Left lung (tissue), 10 donors: ENCODE measurements around the gene DIP2C. TPM values are rescaled to one million over a fixed set of nuclear protein-coding genes. Genes with fewer than 3 reads are reported as not detected.
"Not testable (repeated sequence)": the region's sequence is repeated elsewhere in the genome, so short reads cannot be mapped to it uniquely, and the experiment has no call there.

Experiments used
- ATAC-seq: fragments of 200-7000 bp; cut with Tn5 transposase; one replicate; pipeline ENCODE4 v1.9.1; 2020; ENCODE audit warnings: moderate library complexity
- DNase-seq, 4 donors: peaks; one replicate each; pipeline ENCODE4 v3.0.0-alpha.2; 2013 to 2020
- H3K27ac ChIP-seq, 2 donors: fragments of 200-600 bp; sonication (generic) in 1 of 2; one replicate each; pipeline versions ENCODE4 v1.5.0 to v1.8.0; 2020 to 2021
- H3K27me3 ChIP-seq, 2 donors: fragments of 200-600 bp; sonication (generic) in 1 of 2; one replicate each; pipeline versions ENCODE4 v1.5.0 to v1.8.0; 2020 to 2021
- H3K36me3 ChIP-seq, 2 donors: fragments of 200-600 bp; sonication (generic) in 1 of 2; one replicate each; pipeline versions ENCODE4 v1.5.0 to v1.8.0; 2020 to 2021
- H3K4me1 ChIP-seq, 2 donors: fragments of 200-600 bp; one replicate each; pipeline ENCODE4 v1.8.0; 2021
- H3K4me3 ChIP-seq, 2 donors: fragments of 200-600 bp; sonication (generic) in 1 of 2; one replicate each; pipeline versions ENCODE4 v1.5.0 to v1.8.0; 2020 to 2021; ENCODE audit warnings: mild to moderate bottlenecking in 1 of 2
- H3K9me3 ChIP-seq, 2 donors: fragments of 200-600 bp; sonication (generic) in 1 of 2; one replicate each; pipeline versions ENCODE4 v1.5.0 to v1.8.0; 2020 to 2021
- intact Hi-C, 2 donors: fragments of 100-400 bp; cut with DNase I; formaldehyde crosslinking; loops; one replicate each; pipeline versions ENCODE4 v1.11.2 to v1.14.2; 2022
- polyA plus RNA-seq, 6 donors: library from polyadenylated mRNA; unstranded; fragments of 120-200 nt; gene quantifications; one replicate each; pipeline ENCODE4 v1.2.1, GENCODE V29; 2013; ENCODE audit not compliant: insufficient read length in 6 of 6
- total RNA-seq, 2 donors: library from RNA; stranded (reverse); fragmentation: NEBNext Ultra II Directional; extraction: Animal tissue kit (Norgen Biotek cat#: 25700); gene quantifications; one replicate each; pipeline ENCODE4 v1.2.1, GENCODE V29; 2021
- TF ChIP-seq, protein P1 (sequence below), 2 donors: fragments of 200-600 bp; sonication (generic) in 1 of 2; IDR thresholded peaks; one replicate each; pipeline versions ENCODE4 v1.5.0 to v1.8.0; 2021; ENCODE audit warnings: antibody characterized with exemption in 2 of 2
- donor health status: DM: no; HTN: yes; CAD: no.
- donor health status: DM: no; HTN: no; CAD: no.

Gene DIP2C
- total and polyA plus RNA-seq, 8 donors: 10.5 to 22.5 (median 19.5) TPM

GRCh38 chr10:633279-634245 lies 55.9 kb downstream of the DIP2C start:
- H3K27ac ChIP-seq: no peak overlapping the region
- no peaks in the 10 kb centered on the region for H3K4me1 ChIP-seq
- TF ChIP-seq, protein P1, sequence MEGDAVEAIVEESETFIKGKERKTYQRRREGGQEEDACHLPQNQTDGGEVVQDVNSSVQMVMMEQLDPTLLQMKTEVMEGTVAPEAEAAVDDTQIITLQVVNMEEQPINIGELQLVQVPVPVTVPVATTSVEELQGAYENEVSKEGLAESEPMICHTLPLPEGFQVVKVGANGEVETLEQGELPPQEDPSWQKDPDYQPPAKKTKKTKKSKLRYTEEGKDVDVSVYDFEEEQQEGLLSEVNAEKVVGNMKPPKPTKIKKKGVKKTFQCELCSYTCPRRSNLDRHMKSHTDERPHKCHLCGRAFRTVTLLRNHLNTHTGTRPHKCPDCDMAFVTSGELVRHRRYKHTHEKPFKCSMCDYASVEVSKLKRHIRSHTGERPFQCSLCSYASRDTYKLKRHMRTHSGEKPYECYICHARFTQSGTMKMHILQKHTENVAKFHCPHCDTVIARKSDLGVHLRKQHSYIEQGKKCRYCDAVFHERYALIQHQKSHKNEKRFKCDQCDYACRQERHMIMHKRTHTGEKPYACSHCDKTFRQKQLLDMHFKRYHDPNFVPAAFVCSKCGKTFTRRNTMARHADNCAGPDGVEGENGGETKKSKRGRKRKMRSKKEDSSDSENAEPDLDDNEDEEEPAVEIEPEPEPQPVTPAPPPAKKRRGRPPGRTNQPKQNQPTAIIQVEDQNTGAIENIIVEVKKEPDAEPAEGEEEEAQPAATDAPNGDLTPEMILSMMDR (IDR thresholded peaks at IDR 0.05): no peak
- peaks cover 0 to 15% of the 10 kb centered on the region in 2 donors for H3K27me3 ChIP-seq
- ATAC-seq (peak; percentile 68), DNase-seq (no peak)
- no peaks in the 10 kb centered on the region for H3K9me3 ChIP-seq
- intact Hi-C loops: no loop called here
- H3K4me3 ChIP-seq: no peak overlapping the region
- H3K36me3 ChIP-seq: no peaks in the 10 kb centered on the region

DNA sequence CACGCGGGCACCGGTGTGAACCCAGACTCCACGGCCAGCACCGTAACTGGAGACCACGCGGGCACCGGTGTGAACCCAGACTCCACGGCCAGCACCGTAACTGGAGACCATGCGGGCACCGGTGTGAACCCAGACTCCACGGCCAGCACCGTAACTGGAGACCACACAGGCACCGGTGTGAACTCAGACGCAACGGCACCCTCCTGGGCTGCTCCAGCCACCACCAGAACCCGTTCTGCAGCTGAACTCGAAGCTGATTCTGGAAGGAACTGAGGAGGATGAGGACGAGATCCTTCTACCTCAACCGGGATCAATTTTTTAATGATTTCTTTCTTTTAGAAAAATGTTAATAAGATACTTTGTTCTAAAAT lies 56.7 kb downstream of the DIP2C start:
- DNase-seq, ATAC-seq: not testable (repeated sequence)

DNA sequence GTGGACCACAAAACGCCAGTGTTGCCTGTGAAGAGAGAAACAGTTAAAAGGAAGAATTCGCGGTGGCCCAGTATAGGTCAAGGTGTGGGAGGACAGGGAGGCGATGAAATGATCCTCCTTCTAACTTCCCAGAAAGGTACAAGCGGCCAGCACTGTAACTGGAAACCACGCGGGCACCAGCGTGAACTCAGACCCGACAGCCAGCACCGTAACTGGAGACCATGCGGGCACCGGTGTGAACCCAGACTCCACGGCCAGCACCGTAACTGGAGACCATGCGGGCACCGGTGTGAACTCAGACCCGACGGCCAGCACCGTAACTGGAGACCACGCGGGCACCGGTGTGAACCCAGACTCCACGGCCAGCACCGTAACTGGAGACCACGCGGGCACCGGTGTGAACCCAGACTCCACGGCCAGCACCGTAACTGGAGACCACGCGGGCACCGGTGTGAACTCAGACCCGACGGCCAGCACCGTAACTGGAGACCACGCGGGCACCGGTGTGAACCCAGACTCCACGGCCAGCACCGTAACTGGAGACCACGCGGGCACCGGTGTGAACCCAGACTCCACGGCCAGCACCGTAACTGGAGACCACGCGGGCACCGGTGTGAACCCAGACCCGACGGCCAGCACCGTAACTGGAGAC lies 57.2 kb downstream of the DIP2C start:
- H3K36me3 ChIP-seq, ATAC-seq, H3K27ac ChIP-seq, H3K4me3 ChIP-seq, H3K4me1 ChIP-seq, intact Hi-C loops, DNase-seq, H3K9me3 ChIP-seq: not testable (repeated sequence)
- peaks cover 0 to 15% of the 10 kb centered on the region in 2 donors for H3K27me3 ChIP-seq

More for the DNA sequence above, 56.7 kb downstream of the DIP2C start:
- H3K4me1 ChIP-seq, H3K9me3 ChIP-seq, H3K4me3 ChIP-seq, intact Hi-C loops, H3K27ac ChIP-seq, H3K36me3 ChIP-seq: not testable (repeated sequence)
- peaks cover 0 to 15% of the 10 kb centered on the region in 2 donors for H3K27me3 ChIP-seq

DNA sequence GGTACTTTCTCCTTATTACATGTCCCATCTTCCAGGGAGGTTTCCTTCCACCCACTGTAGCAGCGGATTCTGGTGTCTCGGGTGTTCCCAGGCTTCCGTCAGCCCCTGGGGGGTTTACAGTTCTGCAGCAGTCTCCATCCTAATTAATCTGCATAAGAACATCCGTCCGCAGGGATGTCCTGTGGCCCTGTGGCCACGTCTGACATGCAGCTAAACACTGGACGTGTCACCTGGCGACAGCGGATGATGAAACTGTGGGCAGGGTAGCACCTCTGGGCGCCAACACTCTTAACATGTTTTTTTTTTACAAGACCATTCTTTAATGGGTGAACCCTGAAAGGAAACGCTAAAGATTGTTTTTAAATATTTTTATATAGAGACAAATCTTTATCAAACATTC lies 58.2 kb downstream of the DIP2C start:
- H3K9me3 ChIP-seq: no peaks in the 10 kb centered on the region
- no peaks in the 10 kb centered on the region for H3K4me1 ChIP-seq
- DNase-seq (no peak), ATAC-seq (no peak)
- H3K4me3 ChIP-seq: no peak overlapping the region
- H3K27ac ChIP-seq: no peak overlapping the region
- intact Hi-C loops: no loop called here
- no peaks in the 10 kb centered on the region for H3K36me3 ChIP-seq
- TF ChIP-seq, protein P1 (IDR thresholded peaks at IDR 0.05): no peak
- peaks cover 0 to 8% of the 10 kb centered on the region in 2 donors for H3K27me3 ChIP-seq

DNA sequence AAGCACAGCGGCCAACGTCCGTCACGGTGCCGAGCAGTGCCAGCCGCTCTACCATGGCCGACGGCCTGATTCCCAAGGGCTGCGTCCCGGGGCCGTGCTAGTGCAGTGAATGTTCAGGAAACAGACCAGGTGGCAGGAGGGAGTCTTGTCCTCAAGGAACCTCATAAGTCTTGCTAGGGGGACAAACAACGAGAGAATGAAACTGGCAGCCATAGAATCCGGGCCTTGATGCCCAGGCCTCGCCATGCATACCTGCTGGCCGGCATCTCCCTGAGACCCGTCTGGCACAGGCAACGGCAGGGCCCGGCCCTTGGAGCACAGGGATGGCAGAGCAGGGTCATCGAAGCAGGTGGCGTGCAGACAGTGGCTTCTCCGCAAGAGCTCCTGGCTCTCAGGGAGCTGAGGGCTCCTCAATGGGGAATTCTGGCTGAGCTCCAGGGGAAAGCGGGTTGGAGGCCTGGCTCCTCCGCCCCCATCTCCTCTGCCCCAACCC lies 58.8 kb downstream of the DIP2C start:
- Histone ChIP-seq H3K27ac (no peak overlapping the region), H3K27me3 (peaks cover 0 to 7% of the 10 kb centered on the region in 2 donors), H3K4me3 (no peak overlapping the region), H3K4me1 (no peaks in the 10 kb centered on the region), H3K36me3 (no peaks in the 10 kb centered on the region), H3K9me3 (no peaks in the 10 kb centered on the region)
- DNase-seq (no peak), ATAC-seq (no peak)
- TF ChIP-seq, protein P1 (IDR thresholded peaks at IDR 0.05): no peak
- intact Hi-C loops: no loop called here
